PC-3 (cell line): ENCODE measurements around the gene LIPA.

ENCODE experiments used
- EZH2phosphoT487 ChIP-seq: fragments of 300-600 bp; sonication (generic); IDR thresholded peaks from 2 replicates; pipeline ENCODE4 v1.6.1; 2018; ENCODE audit warnings: mild to moderate bottlenecking, antibody characterized with exemption, low read length, borderline replicate concordance
- TF ChIP-seq, protein P1 (sequence below): fragments of 300-600 bp; sonication (generic); conservative IDR thresholded peaks from 2 replicates; pipeline ENCODE4 v1.5.1; 2017; ENCODE audit warnings: antibody characterized with exemption, low read depth, mild to moderate bottlenecking, low read length

DNA sequence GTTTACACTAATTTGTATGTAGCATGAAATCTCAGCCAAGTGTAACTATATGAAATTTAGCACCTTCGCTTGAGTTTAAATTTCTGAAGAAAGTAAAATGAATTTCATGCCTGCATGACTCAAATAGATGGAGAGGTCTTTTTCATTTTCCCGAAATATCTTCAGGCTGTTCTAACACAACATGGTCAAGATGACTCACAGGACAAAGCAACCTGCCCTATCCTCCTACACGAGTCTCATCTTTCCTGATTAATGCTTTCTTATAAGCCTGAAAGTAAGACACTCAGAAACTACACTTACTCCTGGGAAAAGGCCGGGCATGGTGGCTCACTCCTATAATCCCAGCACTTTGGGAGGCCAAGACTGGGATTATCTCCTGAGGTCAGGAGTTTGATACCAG, 85.7 kb downstream of the LIPA start:
- TF ChIP-seq, protein P1, sequence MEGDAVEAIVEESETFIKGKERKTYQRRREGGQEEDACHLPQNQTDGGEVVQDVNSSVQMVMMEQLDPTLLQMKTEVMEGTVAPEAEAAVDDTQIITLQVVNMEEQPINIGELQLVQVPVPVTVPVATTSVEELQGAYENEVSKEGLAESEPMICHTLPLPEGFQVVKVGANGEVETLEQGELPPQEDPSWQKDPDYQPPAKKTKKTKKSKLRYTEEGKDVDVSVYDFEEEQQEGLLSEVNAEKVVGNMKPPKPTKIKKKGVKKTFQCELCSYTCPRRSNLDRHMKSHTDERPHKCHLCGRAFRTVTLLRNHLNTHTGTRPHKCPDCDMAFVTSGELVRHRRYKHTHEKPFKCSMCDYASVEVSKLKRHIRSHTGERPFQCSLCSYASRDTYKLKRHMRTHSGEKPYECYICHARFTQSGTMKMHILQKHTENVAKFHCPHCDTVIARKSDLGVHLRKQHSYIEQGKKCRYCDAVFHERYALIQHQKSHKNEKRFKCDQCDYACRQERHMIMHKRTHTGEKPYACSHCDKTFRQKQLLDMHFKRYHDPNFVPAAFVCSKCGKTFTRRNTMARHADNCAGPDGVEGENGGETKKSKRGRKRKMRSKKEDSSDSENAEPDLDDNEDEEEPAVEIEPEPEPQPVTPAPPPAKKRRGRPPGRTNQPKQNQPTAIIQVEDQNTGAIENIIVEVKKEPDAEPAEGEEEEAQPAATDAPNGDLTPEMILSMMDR: no peak
- no peak for TF ChIP-seq EZH2phosphoT487
